MG63 (cell line): ENCODE data around the gene PHPT1. TPM values are rescaled to one million over a fixed set of nuclear protein-coding genes. Genes with fewer than 3 reads are reported as not detected.
"Not testable (repeated sequence)": the region's sequence is repeated elsewhere in the genome, so short reads cannot be mapped to it uniquely, and the experiment has no call there.

Experiments used
- DNase-seq: peaks from one replicate; pipeline ENCODE4 v3.0.0-alpha.2; 2020
- H3K27me3 ChIP-seq: fragments of 250-450 bp; sonication (Bioruptor Pico); 2 replicates; pipeline ENCODE4 v1.5.1; 2020; ENCODE audit warnings: mild to moderate bottlenecking, moderate library complexity
- H3K36me3 ChIP-seq: fragments of 250-450 bp; sonication (Bioruptor Pico); 2 replicates; pipeline ENCODE4 v1.5.1; 2020; ENCODE audit warnings: mild to moderate bottlenecking, moderate library complexity
- H3K4me3 ChIP-seq: fragments of 250-450 bp; sonication (Bioruptor Pico); 2 replicates; pipeline ENCODE4 v1.5.1; 2020; ENCODE audit warnings: mild to moderate bottlenecking, moderate library complexity
- H3K9me3 ChIP-seq: fragments of 250-450 bp; sonication (Bioruptor Pico); 2 replicates; pipeline ENCODE4 v1.5.1; 2020; ENCODE audit warnings: mild to moderate bottlenecking, moderate library complexity
- total RNA-seq: library from RNA; depleted of rRNA; stranded (reverse); fragments of >200 nt; shearing (Covaris generic); gene quantifications from 2 replicates; pipeline ENCODE4 v1.2.3, GENCODE V29; 2014; ENCODE audit warnings: low replicate concordance

Gene PHPT1
- total RNA-seq, 1 experiment from 2014 or later, result 74.1 TPM

DNA sequence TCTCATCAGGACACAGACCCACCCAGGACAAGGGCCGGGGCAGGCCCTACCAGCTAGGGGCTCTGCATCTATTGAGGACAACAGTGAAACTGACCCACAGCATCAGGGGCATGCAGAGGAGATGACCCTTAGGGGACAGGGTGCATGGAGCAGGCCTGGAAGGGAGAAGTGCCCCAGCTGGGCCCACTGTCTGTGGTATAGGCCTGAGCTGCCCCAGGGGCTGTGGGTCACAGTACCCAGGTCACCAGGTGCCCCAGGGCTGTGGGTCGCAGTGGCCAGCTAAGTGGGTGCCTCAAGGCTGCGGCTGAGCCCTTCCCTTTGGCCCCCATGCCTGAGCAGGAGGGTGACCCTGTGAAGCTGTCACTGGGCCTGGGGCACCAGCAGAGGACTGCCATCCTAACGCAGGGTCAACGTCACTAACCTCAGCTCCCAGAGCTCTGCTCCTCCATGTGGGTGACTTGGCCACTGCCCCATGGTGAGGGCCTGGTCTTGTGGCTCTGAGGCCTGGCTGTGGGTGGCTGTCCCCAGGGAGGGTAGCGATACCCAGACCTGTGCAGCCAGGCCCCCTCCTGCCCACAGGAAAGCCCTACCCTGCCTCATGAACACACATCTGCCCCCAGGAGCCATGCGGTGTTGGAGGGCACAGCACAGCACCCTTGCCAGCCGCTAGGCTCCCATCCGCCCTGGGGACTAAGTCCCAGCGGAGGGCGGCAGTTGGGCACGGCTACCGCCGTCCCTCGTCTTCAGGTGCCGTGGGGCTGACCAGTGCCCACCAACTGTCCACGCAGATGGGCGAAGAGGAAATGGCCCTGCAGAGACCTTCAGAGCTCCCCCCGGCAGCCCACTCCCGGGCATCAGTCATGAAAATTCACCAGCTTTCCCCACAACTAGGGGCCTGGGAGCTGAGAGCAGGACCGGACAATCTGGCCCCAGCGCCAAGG, 12.0 kb downstream of the PHPT1 start:
- H3K4me3 ChIP-seq, result no peak overlapping the region
- DNase-seq, result no peak
- H3K27me3 ChIP-seq, result no peaks in the 10 kb centered on the region
- H3K9me3 ChIP-seq, result no peaks in the 10 kb centered on the region
- peaks cover 43% of the 10 kb centered on the region for H3K36me3 ChIP-seq

GRCh38 chr9:136861874-136862457, 12.8 kb downstream of the PHPT1 start:
- no peak overlapping the region for H3K4me3 ChIP-seq
- no peak for DNase-seq
- no peaks in the 10 kb centered on the region for H3K9me3 ChIP-seq
- no peaks in the 10 kb centered on the region for H3K27me3 ChIP-seq
- H3K36me3 ChIP-seq, result peaks cover 43% of the 10 kb centered on the region

DNA sequence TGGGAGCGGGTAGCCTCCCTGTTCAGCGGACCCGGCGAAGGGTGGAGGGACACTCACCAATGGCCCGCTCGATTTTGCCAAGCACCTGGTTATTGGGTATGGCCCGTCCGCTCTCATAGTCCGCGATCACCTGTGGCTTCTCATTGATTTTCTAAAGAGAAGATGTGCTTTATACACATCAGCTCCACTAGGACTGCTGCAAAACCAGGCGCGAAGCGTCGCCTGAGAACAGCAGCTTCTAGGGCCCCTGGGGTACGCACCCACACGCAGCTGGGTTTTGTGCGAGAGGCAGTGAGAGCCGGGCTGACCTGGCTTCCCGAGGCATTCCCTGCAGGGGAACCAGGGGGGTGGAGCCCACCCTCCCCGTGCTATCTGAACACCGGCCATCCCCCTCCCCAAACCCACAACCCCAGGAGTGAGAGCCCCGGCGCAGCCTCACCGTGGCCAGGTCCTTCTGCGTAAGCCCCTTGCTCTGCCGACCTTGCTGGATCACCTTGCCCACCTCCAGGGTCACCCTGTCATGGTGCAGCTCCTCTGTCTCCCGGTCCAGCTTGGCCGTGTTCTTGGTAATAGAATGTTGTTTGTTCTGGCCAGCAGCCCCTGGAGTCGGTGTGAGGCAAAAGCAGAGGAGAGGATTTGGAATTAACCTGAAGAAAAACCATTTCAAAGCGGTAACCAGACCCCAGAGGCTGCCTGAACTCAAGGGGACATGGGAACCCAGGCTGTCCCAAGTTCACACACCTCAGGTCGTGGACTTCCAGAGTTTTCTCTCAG, 13.8 kb downstream of the PHPT1 start:
- no peaks in the 10 kb centered on the region for H3K27me3 ChIP-seq
- H3K9me3 ChIP-seq, result peaks cover 6% of the 10 kb centered on the region; the same call in 1 of the 2 replicates
- no peak overlapping the region for H3K4me3 ChIP-seq
- no peak for DNase-seq
- peaks cover 50% of the 10 kb centered on the region for H3K36me3 ChIP-seq

DNA sequence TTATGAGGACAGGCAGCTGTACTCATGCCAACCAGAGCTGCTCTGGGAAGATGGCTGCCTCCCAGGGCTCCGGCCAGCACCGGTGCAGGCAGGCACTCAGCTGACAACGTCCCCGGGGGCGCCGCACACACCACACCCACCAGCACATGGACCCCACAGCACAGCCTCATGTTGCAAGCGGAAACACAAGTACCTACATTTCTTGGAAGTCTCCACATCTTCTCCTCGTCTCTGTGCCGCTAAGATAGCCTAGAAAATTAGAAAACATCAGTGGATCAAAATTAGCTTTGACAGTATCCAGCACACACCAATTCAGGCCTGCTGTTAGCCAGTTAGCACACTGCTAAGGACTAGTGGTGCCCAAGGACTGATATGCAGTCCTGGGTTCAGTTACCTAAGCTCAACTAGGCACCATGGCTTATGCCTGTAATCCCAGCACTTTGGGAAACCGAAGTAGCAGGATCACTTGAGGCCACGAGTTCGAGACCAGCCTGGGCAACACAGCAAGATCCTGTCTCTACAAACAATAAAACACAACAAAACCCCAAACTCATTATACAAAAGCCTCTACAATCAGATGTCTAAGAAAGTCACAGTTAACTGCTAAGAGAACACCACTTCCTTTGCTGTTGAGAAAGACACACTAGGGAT, 14.5 kb downstream of the PHPT1 start:
- DNase-seq, result no peak
- Histone ChIP-seq H3K36me3 (peaks cover 47% of the 10 kb centered on the region), H3K4me3 (no peak overlapping the region), H3K9me3 (peaks cover 6% of the 10 kb centered on the region; the same call in 1 of the 2 replicates), H3K27me3 (no peaks in the 10 kb centered on the region)

- peaks cover 46% of the 10 kb centered on the region for H3K36me3 ChIP-seq
- H3K4me3 ChIP-seq, result peak overlapping the region; percentile 89
- DNase-seq, result no peak
- peaks cover 13% of the 10 kb centered on the region; the same call in 1 of the 2 replicates for H3K9me3 ChIP-seq
- no peaks in the 10 kb centered on the region for H3K27me3 ChIP-seq
Observed at GRCh38 chr9:136865041-136865767, 16.0 kb downstream of the PHPT1 start.

GRCh38 chr9:136865768-136866103, 16.5 kb downstream of the PHPT1 start:
- no peak for DNase-seq
- Histone ChIP-seq H3K36me3 (peaks cover 44% of the 10 kb centered on the region), H3K27me3 (no peaks in the 10 kb centered on the region), H3K4me3 (peak overlapping the region; percentile 89), H3K9me3 (peaks cover 17% of the 10 kb centered on the region)

- DNase-seq, H3K27me3 ChIP-seq: not testable (repeated sequence)
- Histone ChIP-seq H3K9me3 (peaks cover 22% of the 10 kb centered on the region), H3K4me3 (peak overlapping the region; percentile 89), H3K36me3 (peaks cover 32% of the 10 kb centered on the region)
Observed at GRCh38 chr9:136866898-136867421, 17.8 kb downstream of the PHPT1 start.

GRCh38 chr9:136867480-136867879, 18.3 kb downstream of the PHPT1 start:
- no peak overlapping the region; the same call in 1 of the 2 replicates for H3K4me3 ChIP-seq
- H3K36me3 ChIP-seq, result peaks cover 27% of the 10 kb centered on the region
- H3K27me3 ChIP-seq, result no peaks in the 10 kb centered on the region
- no peak for DNase-seq
- H3K9me3 ChIP-seq, result peaks cover 23% of the 10 kb centered on the region

- peaks cover 26% of the 10 kb centered on the region for H3K9me3 ChIP-seq
- H3K4me3 ChIP-seq, result no peak overlapping the region
- no peaks in the 10 kb centered on the region for H3K27me3 ChIP-seq
- DNase-seq, result no peak
- peaks cover 23% of the 10 kb centered on the region for H3K36me3 ChIP-seq
Observed at GRCh38 chr9:136867917-136868316, 18.7 kb downstream of the PHPT1 start.

DNA sequence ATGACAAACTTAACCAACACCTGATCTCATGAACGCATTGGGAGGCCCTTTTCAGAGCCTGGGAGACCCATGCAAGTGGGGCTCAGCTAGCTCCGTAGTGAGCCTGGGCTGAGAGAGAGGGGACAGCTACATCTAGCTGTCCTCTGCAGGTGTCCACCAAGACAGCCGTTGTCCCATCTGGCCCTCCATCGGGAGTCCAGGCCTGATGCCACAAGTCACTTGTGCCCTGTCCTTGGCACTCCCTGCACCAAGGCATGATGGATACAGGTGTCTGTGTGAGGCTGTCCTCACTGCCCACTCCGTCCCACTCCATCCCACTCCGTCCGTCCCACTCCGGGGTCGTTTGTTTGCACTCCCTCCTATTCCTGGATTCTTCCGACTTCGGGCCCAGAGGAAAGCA, 19.4 kb downstream of the PHPT1 start:
- Histone ChIP-seq H3K36me3 (peaks cover 15% of the 10 kb centered on the region), H3K9me3 (peaks cover 31% of the 10 kb centered on the region), H3K27me3 (no peaks in the 10 kb centered on the region), H3K4me3 (no peak overlapping the region)
- no peak for DNase-seq

DNA sequence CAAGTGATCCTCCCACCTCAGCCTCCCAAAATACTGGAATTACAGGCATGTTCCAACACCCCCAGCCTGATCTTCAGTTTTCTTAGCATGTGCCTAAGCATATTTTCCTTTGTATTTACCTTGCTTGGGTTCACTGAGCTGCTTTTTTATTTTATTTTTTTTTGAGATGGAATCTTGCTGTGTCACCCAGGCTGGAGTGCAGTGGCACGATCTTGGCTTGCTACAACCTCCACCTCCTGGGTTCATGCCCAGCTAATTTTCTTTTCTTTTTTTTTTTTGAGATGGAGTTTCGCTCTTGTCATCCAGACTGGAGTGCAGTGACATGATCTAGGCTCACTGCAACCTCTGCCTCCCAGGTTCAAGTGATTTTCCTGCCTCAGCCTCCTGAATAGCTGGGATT, 20.4 kb downstream of the PHPT1 start:
- DNase-seq, H3K4me3 ChIP-seq, H3K27me3 ChIP-seq: not testable (repeated sequence)
- Histone ChIP-seq H3K9me3 (peaks cover 32% of the 10 kb centered on the region), H3K36me3 (peaks cover 13% of the 10 kb centered on the region)

- Histone ChIP-seq H3K4me3 (no peak overlapping the region), H3K36me3 (no peaks in the 10 kb centered on the region), H3K9me3 (peaks cover 19% of the 10 kb centered on the region), H3K27me3 (no peaks in the 10 kb centered on the region)
- no peak for DNase-seq
Observed at GRCh38 chr9:136875155-136875554, 25.9 kb downstream of the PHPT1 start.

- Histone ChIP-seq H3K4me3 (no peak overlapping the region), H3K36me3 (no peaks in the 10 kb centered on the region), H3K27me3 (no peaks in the 10 kb centered on the region), H3K9me3 (peaks cover 10% of the 10 kb centered on the region; the same call in 1 of the 2 replicates)
- DNase-seq, result no peak
Observed at GRCh38 chr9:136876476-136876875, 27.3 kb downstream of the PHPT1 start.

DNA sequence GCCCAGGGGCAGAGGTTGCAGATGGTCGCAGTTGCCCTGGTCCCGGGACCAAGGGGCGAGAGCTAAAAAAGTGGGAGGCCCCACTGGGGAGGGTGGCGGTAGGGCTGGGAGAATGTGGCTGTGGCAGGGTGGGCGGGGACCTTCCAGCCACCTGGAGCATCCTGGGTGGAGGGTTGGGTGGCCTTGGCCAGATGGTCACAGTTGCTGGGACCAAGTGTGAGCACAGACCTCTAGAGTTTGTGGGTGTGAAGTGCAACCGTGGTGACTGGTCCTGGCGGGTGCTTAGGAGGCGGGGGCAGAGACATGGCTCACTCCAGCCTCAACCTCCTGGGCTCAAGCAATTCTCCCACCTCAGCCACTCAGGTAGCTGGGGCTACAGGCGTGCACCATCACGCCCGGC, 31.4 kb downstream of the PHPT1 start:
- no peaks in the 10 kb centered on the region for H3K9me3 ChIP-seq
- no peaks in the 10 kb centered on the region for H3K27me3 ChIP-seq
- H3K36me3 ChIP-seq, result no peaks in the 10 kb centered on the region
- DNase-seq, result no peak
- no peak overlapping the region for H3K4me3 ChIP-seq

DNA sequence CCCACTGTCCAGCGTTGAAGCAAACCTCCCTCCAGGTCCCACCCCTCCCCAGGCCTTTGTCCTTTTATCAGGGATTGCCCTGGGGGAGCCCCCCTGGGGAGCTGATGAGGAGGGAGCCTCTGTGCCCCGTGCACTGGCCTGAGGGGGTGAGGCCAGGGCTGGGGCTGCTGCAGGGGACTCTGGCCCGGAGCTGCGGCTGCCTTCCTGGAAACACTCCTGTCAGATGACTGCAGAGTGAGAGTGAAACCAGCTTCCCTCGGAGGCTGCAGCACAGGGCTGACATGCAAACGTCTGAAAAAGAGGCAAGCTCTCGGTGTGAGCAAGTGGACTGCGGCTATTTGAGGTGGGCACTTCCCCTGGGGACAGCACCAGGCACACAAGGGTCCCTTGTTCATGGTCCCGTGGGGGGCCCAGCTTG, 32.5 kb downstream of the PHPT1 start:
- H3K27me3 ChIP-seq, result no peaks in the 10 kb centered on the region
- no peaks in the 10 kb centered on the region for H3K9me3 ChIP-seq
- no peaks in the 10 kb centered on the region for H3K36me3 ChIP-seq
- no peak overlapping the region for H3K4me3 ChIP-seq
- DNase-seq, result no peak
